ENCODE results near the gene SCN8A.
"Not testable (repeated sequence)": the region's sequence is repeated elsewhere in the genome, so short reads cannot be mapped to it uniquely, and the experiment has no call there.

- not testable (repeated sequence) for TF ChIP-seq POLR2A (IDR thresholded peaks at IDR 0.05; ENCODE audit: low read length); HES2 (IDR thresholded peaks at IDR 0.05); MAFK (IDR thresholded peaks at IDR 0.05; ENCODE audit: partially characterized antibody); REST (IDR thresholded peaks at IDR 0.05); POLR2AphosphoS2 (conservative IDR thresholded peaks at IDR 0.05; ENCODE audit: low read length); CBX2 (IDR thresholded peaks at IDR 0.05; ENCODE audit: borderline replicate concordance, low read depth); EHMT2 (IDR thresholded peaks at IDR 0.05; ENCODE audit: low read depth); EP300 (IDR thresholded peaks at IDR 0.05); RAD21 (conservative IDR thresholded peaks at IDR 0.05 in 1 of 2, IDR thresholded peaks at IDR 0.05 in 1 of 2)
- TF ChIP-seq, protein P1, sequence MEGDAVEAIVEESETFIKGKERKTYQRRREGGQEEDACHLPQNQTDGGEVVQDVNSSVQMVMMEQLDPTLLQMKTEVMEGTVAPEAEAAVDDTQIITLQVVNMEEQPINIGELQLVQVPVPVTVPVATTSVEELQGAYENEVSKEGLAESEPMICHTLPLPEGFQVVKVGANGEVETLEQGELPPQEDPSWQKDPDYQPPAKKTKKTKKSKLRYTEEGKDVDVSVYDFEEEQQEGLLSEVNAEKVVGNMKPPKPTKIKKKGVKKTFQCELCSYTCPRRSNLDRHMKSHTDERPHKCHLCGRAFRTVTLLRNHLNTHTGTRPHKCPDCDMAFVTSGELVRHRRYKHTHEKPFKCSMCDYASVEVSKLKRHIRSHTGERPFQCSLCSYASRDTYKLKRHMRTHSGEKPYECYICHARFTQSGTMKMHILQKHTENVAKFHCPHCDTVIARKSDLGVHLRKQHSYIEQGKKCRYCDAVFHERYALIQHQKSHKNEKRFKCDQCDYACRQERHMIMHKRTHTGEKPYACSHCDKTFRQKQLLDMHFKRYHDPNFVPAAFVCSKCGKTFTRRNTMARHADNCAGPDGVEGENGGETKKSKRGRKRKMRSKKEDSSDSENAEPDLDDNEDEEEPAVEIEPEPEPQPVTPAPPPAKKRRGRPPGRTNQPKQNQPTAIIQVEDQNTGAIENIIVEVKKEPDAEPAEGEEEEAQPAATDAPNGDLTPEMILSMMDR (IDR thresholded peaks at IDR 0.05): not testable (repeated sequence)
- TF ChIP-seq, protein P2, sequence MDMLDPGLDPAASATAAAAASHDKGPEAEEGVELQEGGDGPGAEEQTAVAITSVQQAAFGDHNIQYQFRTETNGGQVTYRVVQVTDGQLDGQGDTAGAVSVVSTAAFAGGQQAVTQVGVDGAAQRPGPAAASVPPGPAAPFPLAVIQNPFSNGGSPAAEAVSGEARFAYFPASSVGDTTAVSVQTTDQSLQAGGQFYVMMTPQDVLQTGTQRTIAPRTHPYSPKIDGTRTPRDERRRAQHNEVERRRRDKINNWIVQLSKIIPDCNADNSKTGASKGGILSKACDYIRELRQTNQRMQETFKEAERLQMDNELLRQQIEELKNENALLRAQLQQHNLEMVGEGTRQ (IDR thresholded peaks at IDR 0.05): not testable (repeated sequence)
- TF ChIP-seq, protein P3, sequence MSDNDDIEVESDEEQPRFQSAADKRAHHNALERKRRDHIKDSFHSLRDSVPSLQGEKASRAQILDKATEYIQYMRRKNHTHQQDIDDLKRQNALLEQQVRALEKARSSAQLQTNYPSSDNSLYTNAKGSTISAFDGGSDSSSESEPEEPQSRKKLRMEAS (IDR thresholded peaks at IDR 0.05): not testable (repeated sequence)
These were observed 16.2 kb downstream of the SCN8A start for GRCh38 chr12:51607197-51607596.

Measured in A549 (cell line).